ENCODE data around the gene MAEA. TPM values are rescaled to one million over a fixed set of nuclear protein-coding genes. Genes with fewer than 3 reads are reported as not detected.
A peak's percentile ranks its signal among the peaks of the same experiment; 100 is the strongest.
"Not testable (repeated sequence)": the region's sequence is repeated elsewhere in the genome, so short reads cannot be mapped to it uniquely, and the experiment has no call there.

Gene MAEA
- total and polyA plus RNA-seq, 12 donors, result 39.1 to 72.8 (median 50.3) TPM

DNA sequence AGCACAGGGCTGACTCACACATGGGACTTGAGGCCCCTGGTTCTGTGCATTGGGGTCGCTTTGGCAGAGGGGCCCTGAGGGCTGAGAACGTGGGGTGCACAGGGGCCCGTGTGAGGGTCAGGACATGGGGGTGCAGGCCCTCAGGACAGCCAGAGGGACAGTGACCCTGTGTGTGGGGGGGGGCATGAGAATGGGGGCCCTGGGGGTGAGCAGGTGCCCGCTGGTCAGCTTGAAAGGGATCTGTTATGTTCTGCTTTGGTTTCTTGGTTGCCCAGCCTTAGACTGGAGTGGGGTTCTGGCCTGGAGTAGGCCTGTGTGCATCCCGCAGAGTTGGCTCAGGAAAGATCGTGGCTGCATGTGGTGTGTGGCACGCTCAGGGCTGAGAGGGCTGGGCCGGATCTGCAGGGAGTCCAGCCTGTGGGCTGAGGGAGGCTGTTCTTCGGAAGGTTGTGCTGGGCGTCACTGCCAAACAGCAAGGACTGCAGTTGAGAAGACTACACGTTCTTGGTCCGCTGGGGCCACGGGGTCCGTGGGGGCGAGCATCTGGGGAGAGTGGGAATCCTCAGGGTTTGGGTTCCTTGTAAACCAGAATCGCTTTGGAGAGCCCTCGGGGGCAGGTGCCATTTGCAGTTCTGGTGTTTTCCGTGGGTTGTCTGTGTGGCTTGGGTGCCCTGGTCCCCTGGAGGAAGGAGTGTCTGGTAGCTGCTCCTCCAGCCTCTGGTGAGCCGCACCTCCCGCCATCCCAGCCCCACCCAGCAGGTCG lies 42.1 kb downstream of the MAEA start:
- no peaks in the 10 kb centered on the region for H3K27me3 ChIP-seq
- H3K27ac ChIP-seq, result no peak overlapping the region
- no peak overlapping the region for H3K4me3 ChIP-seq
- intact Hi-C loops (cut with DNase I), result no loop called here
- DNase-seq, result no peak
- 87 to 93% methylated on average over 21 of the region's 21 CpGs for WGBS, 2 donors
- peaks cover 0 to 14% (median 0%) of the 10 kb centered on the region in 11 donors for H3K9me3 ChIP-seq
- no peak for TF ChIP-seq CTCF (IDR thresholded peaks at IDR 0.05)
- ATAC-seq, result no peak
- peaks cover 0 to 10% (median 0%) of the 10 kb centered on the region in 9 donors for H3K4me1 ChIP-seq
- H3K36me3 ChIP-seq, result peaks cover 0 to 80% (median 30%) of the 10 kb centered on the region in 9 donors

DNA sequence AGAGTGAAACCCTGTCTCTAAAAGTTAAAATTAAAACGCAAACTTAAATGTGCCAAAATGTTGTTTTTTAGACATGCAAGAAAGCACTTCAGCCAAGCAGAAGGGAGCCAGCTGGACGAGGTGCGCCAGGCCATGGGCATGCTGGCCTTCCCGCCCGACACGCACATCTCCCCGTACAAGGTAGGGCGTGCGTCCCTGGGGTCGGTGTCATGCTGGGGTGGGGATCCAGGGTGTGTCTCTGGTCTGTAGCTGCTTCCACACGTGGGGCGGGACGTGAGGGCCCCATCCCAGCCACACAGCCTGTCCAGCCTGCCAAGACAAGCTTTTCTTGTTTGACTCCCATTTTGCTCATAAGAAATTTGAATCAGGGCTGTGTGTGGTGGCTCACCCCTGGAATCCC lies 43.0 kb downstream of the MAEA start:
- Histone ChIP-seq H3K9me3 (peaks cover 0 to 15% (median 0%) of the 10 kb centered on the region in 11 donors), H3K36me3 (peaks cover 0 to 80% (median 36%) of the 10 kb centered on the region in 9 donors), H3K27ac (peak overlapping the region in 1 of 10 donors; percentile 58), H3K27me3 (no peaks in the 10 kb centered on the region), H3K4me3 (no peak overlapping the region), H3K4me1 (peaks cover 0 to 10% (median 0%) of the 10 kb centered on the region in 9 donors)
- no peak for DNase-seq
- TF ChIP-seq CTCF (IDR thresholded peaks at IDR 0.05), result no peak
- intact Hi-C loops (cut with DNase I), result no loop called here
- ATAC-seq, result no peak
- 92% methylated on average over 13 of the region's 13 CpGs for WGBS, 2 donors

DNA sequence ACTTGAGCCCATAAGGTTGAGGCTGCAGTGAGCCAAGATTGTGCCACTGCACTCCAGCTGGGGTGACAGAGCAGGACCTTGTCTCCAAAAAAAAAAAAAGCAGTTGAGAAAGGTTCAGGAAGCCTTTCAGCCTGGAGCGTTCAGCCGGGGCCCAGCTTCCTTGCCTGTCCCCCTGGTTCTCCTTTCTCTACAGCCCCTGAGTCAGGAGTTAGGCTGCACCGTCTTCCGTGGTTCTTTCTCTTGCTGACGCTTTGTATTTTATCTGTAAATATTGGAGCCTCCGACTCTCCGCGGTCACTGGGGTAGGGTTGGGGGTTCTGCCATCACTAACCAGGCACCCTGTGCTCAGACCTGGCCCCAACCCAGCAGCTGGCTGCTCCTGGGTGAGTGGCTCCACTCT lies 43.6 kb downstream of the MAEA start:
- 88 to 93% methylated on average over 8 of the region's 8 CpGs for WGBS, 2 donors
- Histone ChIP-seq H3K4me3 (no peak overlapping the region), H3K9me3 (peaks cover 0 to 15% (median 0%) of the 10 kb centered on the region in 11 donors), H3K27me3 (no peaks in the 10 kb centered on the region), H3K27ac (peak overlapping the region in 1 of 10 donors; percentile 58), H3K36me3 (peaks cover 0 to 80% (median 40%) of the 10 kb centered on the region in 9 donors), H3K4me1 (peaks cover 0 to 10% (median 0%) of the 10 kb centered on the region in 9 donors)
- ATAC-seq (peak in 3 of 8 donors; percentile 22 to 42 (median 25)), DNase-seq (no peak)
- intact Hi-C loops (cut with DNase I), result no loop called here
- no peak for TF ChIP-seq CTCF (IDR thresholded peaks at IDR 0.05)

GRCh38 chr4:1333851-1334578 lies 44.3 kb downstream of the MAEA start:
- peak in 1 of 8 donors; percentile 13 for ATAC-seq
- intact Hi-C loops (cut with DNase I); H3K4me3 ChIP-seq; DNase-seq; H3K27me3 ChIP-seq; H3K4me1 ChIP-seq: not testable (repeated sequence)
- WGBS, 2 donors, result 78 to 80% methylated on average over 8 to 10 of the region's 12 CpGs
- H3K36me3 ChIP-seq, result peaks cover 0 to 81% (median 38%) of the 10 kb centered on the region in 9 donors
- peak overlapping the region in 2 of 10 donors; percentile 33 to 64 for H3K27ac ChIP-seq
- peaks cover 0 to 15% (median 0%) of the 10 kb centered on the region in 11 donors for H3K9me3 ChIP-seq
